Suprapubic skin (tissue), 4 donors: Measurements from ENCODE around the gene NET1. TPM values are rescaled to one million over a fixed set of nuclear protein-coding genes. Genes with fewer than 3 reads are reported as not detected.

Experiments used
- DNase-seq, 2 donors: peaks; one replicate each; pipeline ENCODE4 v3.0.0-alpha.2; 2019; ENCODE audit warnings: low spot score in 2 of 2
- H3K27ac ChIP-seq: fragments of 200-600 bp; sonication (generic); one replicate; pipeline ENCODE4 v1.5.1; 2019
- H3K27me3 ChIP-seq: fragments of 200-600 bp; sonication (generic); one replicate; pipeline ENCODE4 v1.5.1; 2019
- H3K36me3 ChIP-seq: fragments of 200-600 bp; sonication (generic); one replicate; pipeline ENCODE4 v1.5.1; 2019
- H3K4me1 ChIP-seq: fragments of 200-600 bp; sonication (generic); one replicate; pipeline ENCODE4 v1.5.1; 2019
- H3K4me3 ChIP-seq: fragments of 200-600 bp; sonication (generic); one replicate; pipeline ENCODE4 v1.5.1; 2019; ENCODE audit warnings: mild to moderate bottlenecking
- H3K9me3 ChIP-seq: fragments of 200-600 bp; sonication (generic); one replicate; pipeline ENCODE4 v1.5.1; 2019
- CTCF ChIP-seq, 2 donors: fragments of 200-600 bp in 1 of 2; fragments of 450-650 bp in 1 of 2; sonication (generic) in 1 of 2; IDR thresholded peaks; one replicate each; pipeline ENCODE4 v1.5.1; 2016 to 2019; ENCODE audit warnings: antibody characterized with exemption in 2 of 2, mild to moderate bottlenecking in 1 of 2, moderate library complexity in 1 of 2
- EP300 ChIP-seq: sonication (generic); formaldehyde crosslinking; IDR thresholded peaks from one replicate; pipeline ENCODE4 v1.6.1; 2017; ENCODE audit warnings: antibody characterized with exemption
- POLR2A ChIP-seq, 2 donors: fragments of 450-650 bp; IDR thresholded peaks; one replicate each; pipeline ENCODE4 v1.6.1; 2017; ENCODE audit warnings: antibody characterized with exemption in 2 of 2, mild to moderate bottlenecking in 2 of 2, moderate library complexity in 2 of 2
- POLR2AphosphoS5 ChIP-seq, 3 donors: sonication (generic); formaldehyde crosslinking; IDR thresholded peaks; one replicate each; pipeline ENCODE4 v1.6.1; 2017; ENCODE audit warnings: antibody characterized with exemption in 3 of 3
- WGBS: methylation state at CpG from one replicate; pipeline ENCODE4 v1.1.5; 2018; 5-methylcytosine and 5-hydroxymethylcytosine counted together
- total RNA-seq, 4 donors: library from RNA; depleted of rRNA; stranded (reverse); fragments of >200 nt; gene quantifications; one replicate each; pipeline ENCODE4 v1.1.0, GENCODE V29; 2016

The NET1 gene
- total RNA-seq, 4 donors from 2014 or later, result 69.9 to 92.8 (median 76.2) TPM

GRCh38 chr10:5508161-5508604 is 95.8 kb downstream of the NET1 start:
- H3K4me1 ChIP-seq, result peaks cover 90% of the 10 kb centered on the region
- H3K4me3 ChIP-seq, result no peak overlapping the region
- no peaks in the 10 kb centered on the region for H3K27me3 ChIP-seq
- H3K27ac ChIP-seq, result peak overlapping the region; percentile 78
- H3K36me3 ChIP-seq, result no peaks in the 10 kb centered on the region
- TF ChIP-seq CTCF (IDR thresholded peaks at IDR 0.05) (no peak), POLR2AphosphoS5 (IDR thresholded peaks at IDR 0.05) (no peak), POLR2A (IDR thresholded peaks at IDR 0.05) (no peak), EP300 (no peak)
- H3K9me3 ChIP-seq, result no peaks in the 10 kb centered on the region
- DNase-seq, result no peak
- WGBS, result 96% methylated on average over 10 of the region's 18 CpGs

Other genes with a start within 250 kb of the NET1 start
- gene AKR1C8, start 227.4 kb upstream of the NET1 start, total RNA-seq, result not detected
- gene AKR1C4, start 215.7 kb upstream of the NET1 start, total RNA-seq, result 1 to 10 TPM in 1 of 4 donors, not detected in 3; 1.1 TPM
- gene UCN3, start 47.6 kb upstream of the NET1 start, total RNA-seq, result not detected
- gene TUBAL3, start 7.7 kb upstream of the NET1 start, total RNA-seq, result 1 to 10 TPM in 1 of 4 donors, under 1 TPM in 1, not detected in 2; 0.36 to 1.7 TPM
- gene CALML5, start 87.0 kb downstream of the NET1 start, total RNA-seq, result 1,000 to 10,000 TPM in 3 of 4 donors, 100 to 1,000 TPM in 1; 429 to 3,135 (median 2,230) TPM
- 100 to 1,000 TPM in 2 of 4 donors, 10 to 100 TPM in 2; 27.4 to 296 (median 105) TPM for gene CALML3, start 112.4 kb downstream of the NET1 start, total RNA-seq